GM23248 (cell line): Measurements from ENCODE around the gene C2orf68. TPM values are rescaled to one million over a fixed set of nuclear protein-coding genes. Genes with fewer than 3 reads are reported as not detected.
"Not testable (repeated sequence)": the region's sequence is repeated elsewhere in the genome, so short reads cannot be mapped to it uniquely, and the experiment has no call there.

Experiments
- DNase-seq: peaks from one replicate; pipeline ENCODE4 v3.0.0-alpha.2; 2015
- H2AFZ ChIP-seq: fragments of 200-600 bp; sonication (generic); 2 replicates; pipeline ENCODE4 v1.6.1; 2016; ENCODE audit warnings: antibody characterized with exemption
- H3F3A ChIP-seq: fragments of 200-600 bp; sonication (generic); 2 replicates; pipeline ENCODE4 v1.6.1; 2016; ENCODE audit warnings: mild to moderate bottlenecking, antibody characterized with exemption, mixed run types; ENCODE audit not compliant: insufficient read depth
- H3K27ac ChIP-seq: fragments of 200-600 bp; sonication (generic); 2 replicates; pipeline ENCODE4 v1.5.1; 2016; ENCODE audit warnings: mild to moderate bottlenecking
- H3K27me3 ChIP-seq: fragments of 200-600 bp; sonication (generic); replicated peaks from 2 replicates; pipeline ENCODE4 v1.6.1; 2016; ENCODE audit warnings: mild to moderate bottlenecking; ENCODE audit not compliant: insufficient read depth
- H3K36me3 ChIP-seq: fragments of 200-600 bp; sonication (generic); 2 replicates; pipeline ENCODE4 v1.6.1; 2016; ENCODE audit warnings: low read depth, mild to moderate bottlenecking
- H3K4me1 ChIP-seq: fragments of 200-600 bp; sonication (generic); 2 replicates; pipeline ENCODE4 v1.6.1; 2016; ENCODE audit warnings: mild to moderate bottlenecking; ENCODE audit not compliant: insufficient read depth
- H3K4me2 ChIP-seq: fragments of 200-600 bp; sonication (generic); one replicate; pipeline ENCODE4 v1.6.1; 2016; ENCODE audit warnings: mild to moderate bottlenecking; ENCODE audit not compliant: unreplicated experiment
- H3K4me3 ChIP-seq: fragments of 200-600 bp; sonication (generic); 2 replicates; pipeline ENCODE4 v1.5.1; 2016; ENCODE audit warnings: mild to moderate bottlenecking
- H3K79me2 ChIP-seq: fragments of 200-600 bp; sonication (generic); 2 replicates; pipeline ENCODE4 v1.6.1; 2016; ENCODE audit warnings: mild to moderate bottlenecking; ENCODE audit not compliant: insufficient read depth
- H3K9ac ChIP-seq: fragments of 200-600 bp; sonication (generic); 2 replicates; pipeline ENCODE4 v1.6.1; 2016; ENCODE audit warnings: mild to moderate bottlenecking
- H3K9me2 ChIP-seq: fragments of 200-600 bp; sonication (generic); 2 replicates; pipeline ENCODE4 v1.6.1; 2016; ENCODE audit warnings: mixed run types, mild to moderate bottlenecking, moderate library complexity; ENCODE audit not compliant: insufficient read depth
- H3K9me3 ChIP-seq: fragments of 200-600 bp; sonication (generic); one replicate; pipeline ENCODE4 v1.6.1; 2017; ENCODE audit warnings: low read depth
- H4K20me1 ChIP-seq: fragments of 200-600 bp; sonication (generic); 2 replicates; pipeline ENCODE4 v1.6.0; 2016; ENCODE audit not compliant: insufficient read depth
- EZH2 ChIP-seq: fragments of 200-600 bp; sonication (generic); IDR thresholded peaks from 2 replicates; pipeline ENCODE4 v1.6.1; 2018; ENCODE audit warnings: antibody characterized with exemption, mild to moderate bottlenecking; ENCODE audit not compliant: insufficient read depth, poor library complexity, severe bottlenecking
- EZH2phosphoT487 ChIP-seq: fragments of 200-600 bp; sonication (generic); IDR thresholded peaks from 2 replicates; pipeline ENCODE4 v1.6.1; 2018; ENCODE audit warnings: antibody characterized with exemption, moderate library complexity, mild to moderate bottlenecking, low read depth; ENCODE audit not compliant: insufficient read depth
- WGBS, 2 experiments: methylation state at CpG; one replicate each; pipeline ENCODE4 v1.1.6; 2015 to 2017; ENCODE audit warnings: low lambda C conversion rate in 2 of 2, low coverage in 1 of 2; ENCODE audit errors: missing lambda C conversion rate in 2 of 2; 5-methylcytosine and 5-hydroxymethylcytosine counted together
- in situ Hi-C: fragments of 300-500 bp; cut with MboI; formaldehyde crosslinking; loops from 2 replicates; pipeline ENCODE4 v1.15.0; 2020
- polyA plus RNA-seq: library from polyadenylated mRNA; unstranded; fragments of >200 nt; fragmentation: Nextera tagmentation; extraction: Ambion mirVana; gene quantifications from 2 replicates; pipeline ENCODE4 v1.2.1, GENCODE V29; 2016
- total RNA-seq: library from RNA; depleted of rRNA; stranded (reverse); fragments of >200 nt; shearing (Covaris generic); gene quantifications from 2 replicates; pipeline ENCODE4 v1.2.3, GENCODE V29; 2014

The C2orf68 gene
- total and polyA plus RNA-seq, 2 experiments from 2014 or later, result 9.8 to 30.4 TPM

GRCh38 chr2:85615413-85615728 lies 3.5 kb upstream of the C2orf68 start:
- Histone ChIP-seq H3K9ac (peak overlapping the region; percentile 96), H3K36me3 (peaks cover 10% of the 10 kb centered on the region; the same call in 1 of the 2 replicates), H3K4me3 (peak overlapping the region; percentile 80), H3K4me1 (peaks cover 22% of the 10 kb centered on the region), H3K27ac (peak overlapping the region; percentile 85), H3F3A (0 out of 2 replicates have a peak, but pooled peaks cover 13% of the 10 kb centered on the region), H3K9me2 (no peaks in the 10 kb centered on the region), H4K20me1 (no peaks in the 10 kb centered on the region), H3K9me3 (no peaks in the 10 kb centered on the region), H2AFZ (peak overlapping the region; percentile 92), H3K79me2 (peaks cover 61% of the 10 kb centered on the region), H3K4me2 (peak overlapping the region; percentile 79), H3K27me3 (no peaks in the 10 kb centered on the region)
- in situ Hi-C loops, result no loop called here
- no peak for DNase-seq
- 76 to 79% methylated on average over 17 of the region's 17 CpGs for WGBS, 2 experiments
- no peak for TF ChIP-seq EZH2
- no peak for TF ChIP-seq EZH2phosphoT487

- H2AFZ ChIP-seq, H3K4me2 ChIP-seq, H3K4me3 ChIP-seq, H3K27ac ChIP-seq, H4K20me1 ChIP-seq, H3K36me3 ChIP-seq, DNase-seq, H3K27me3 ChIP-seq, in situ Hi-C loops, H3K9me3 ChIP-seq, H3K9me2 ChIP-seq, H3K9ac ChIP-seq: not testable (repeated sequence)
- 97 to 99% methylated on average over 7 of the region's 7 CpGs for WGBS, 2 experiments
- 0 out of 2 replicates have a peak, but pooled peaks cover 13% of the 10 kb centered on the region for H3F3A ChIP-seq
- peaks cover 61% of the 10 kb centered on the region for H3K79me2 ChIP-seq
- H3K4me1 ChIP-seq, result peaks cover 22% of the 10 kb centered on the region
These were observed 2.9 kb upstream of the C2orf68 start for GRCh38 chr2:85614757-85615156.

GRCh38 chr2:85613717-85614515 lies 2.0 kb upstream of the C2orf68 start:
- H3K9me3 ChIP-seq, result no peaks in the 10 kb centered on the region
- H3K4me2 ChIP-seq, result no peak overlapping the region
- no peaks in the 10 kb centered on the region for H3K27me3 ChIP-seq
- no peak overlapping the region for H3K27ac ChIP-seq
- H2AFZ ChIP-seq, result no peak overlapping the region
- 82 to 83% methylated on average over 10 of the region's 10 CpGs for WGBS, 2 experiments
- H3K9ac ChIP-seq, result no peak overlapping the region
- H3K9me2 ChIP-seq, result no peaks in the 10 kb centered on the region
- H3F3A ChIP-seq, result 0 out of 2 replicates have a peak, but pooled peaks cover 13% of the 10 kb centered on the region
- H3K4me1 ChIP-seq, result peaks cover 15% of the 10 kb centered on the region
- TF ChIP-seq EZH2phosphoT487, result no peak
- TF ChIP-seq EZH2, result no peak
- no peak overlapping the region for H3K4me3 ChIP-seq
- no peaks in the 10 kb centered on the region for H4K20me1 ChIP-seq
- in situ Hi-C loops, result no loop called here
- DNase-seq, result no peak
- peaks cover 61% of the 10 kb centered on the region for H3K79me2 ChIP-seq
- H3K36me3 ChIP-seq, result no peaks in the 10 kb centered on the region

DNA sequence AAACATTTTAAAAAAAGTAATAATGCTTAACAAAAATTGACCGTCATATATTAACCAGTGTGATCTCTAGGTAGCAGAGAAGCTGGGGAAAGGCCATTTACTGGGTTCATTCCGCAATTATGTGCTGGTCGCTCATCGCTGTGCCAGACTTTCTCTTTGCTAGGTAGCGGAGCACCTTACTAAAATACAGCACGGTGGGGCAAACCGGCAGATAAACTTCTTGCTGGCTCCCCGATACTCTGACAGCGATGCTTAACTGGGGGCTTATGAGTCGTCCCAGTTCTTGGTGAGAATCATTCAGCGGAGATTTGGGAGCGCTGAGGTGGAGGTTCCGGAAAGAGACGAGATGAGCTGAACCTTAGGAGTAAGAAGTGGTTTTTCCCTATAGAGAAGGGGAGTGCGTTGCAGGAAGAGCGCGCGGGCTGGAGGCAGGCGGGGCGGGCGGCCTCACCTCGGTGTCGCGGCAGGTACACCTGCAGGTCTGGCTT lies 605 bp downstream of the C2orf68 start:
- H3K9me2 ChIP-seq, result no peaks in the 10 kb centered on the region
- in situ Hi-C loops, result no loop called here
- TF ChIP-seq EZH2phosphoT487, result no peak
- no peak for TF ChIP-seq EZH2
- H3K4me1 ChIP-seq, result peaks cover 11% of the 10 kb centered on the region
- peak overlapping the region; percentile 77 for H3K4me3 ChIP-seq
- H3F3A ChIP-seq, result peaks cover 34% of the 10 kb centered on the region
- peaks cover 56% of the 10 kb centered on the region for H3K79me2 ChIP-seq
- WGBS, 2 experiments, result 10 to 12% methylated on average over 24 of the region's 24 CpGs
- H3K27ac ChIP-seq, result peak overlapping the region; percentile 46; the same call in 1 of the 2 replicates
- peak overlapping the region; percentile 97 for H3K4me2 ChIP-seq
- no peaks in the 10 kb centered on the region for H4K20me1 ChIP-seq
- peak overlapping the region; percentile 79 for H3K9ac ChIP-seq
- H2AFZ ChIP-seq, result peak overlapping the region; percentile 91
- DNase-seq, result peak; percentile 48
- H3K36me3 ChIP-seq, result no peaks in the 10 kb centered on the region; the same call in 1 of the 2 replicates
- H3K9me3 ChIP-seq, result no peaks in the 10 kb centered on the region
- H3K27me3 ChIP-seq, result no peaks in the 10 kb centered on the region
